ENCODE measurements around the gene SH3BP1. TPM values are rescaled to one million over a fixed set of nuclear protein-coding genes. Genes with fewer than 3 reads are reported as not detected.
A peak's percentile ranks its signal among the peaks of the same experiment; 100 is the strongest.
"Not testable (repeated sequence)": the region's sequence is repeated elsewhere in the genome, so short reads cannot be mapped to it uniquely, and the experiment has no call there.

SH3BP1 gene
- 10 to 100 TPM; 11.4 to 58.7 (median 31.1) TPM for total RNA-seq

- peak within 1 kb of the TSS; percentile 61 to 90 (median 86) for H3K27ac ChIP-seq
Measured at GRCh38 chr22:37639070-37639760, at the start of gene SH3BP1. Gene SH3BP1, plus strand, starts transcription at chr22:37639669. Its CDS starts 119 bp downstream, at chr22:37639788.

GRCh38 chr22:37591081-37591480 lies 48.4 kb upstream of the SH3BP1 start:
- not testable (repeated sequence) for H3K9me3 ChIP-seq; ATAC-seq (ENCODE audit: low FRiP score in 2 of 2); DNase-seq; H3K4me3 ChIP-seq; H3K27me3 ChIP-seq; H3K36me3 ChIP-seq
- peak overlapping the region in 3 of 4 donors; percentile 12 to 32 (median 23) for H3K27ac ChIP-seq
- WGBS, 2 donors = 70 to 83% methylated on average over 6 of the region's 6 CpGs
- peaks cover 5 to 37% (median 15%) of the 10 kb centered on the region in 4 donors for H3K4me1 ChIP-seq

More at GRCh38 chr22:37639070-37639760, at the start of gene SH3BP1:
- Histone ChIP-seq H3K9me3 (no peaks in the 10 kb centered on the region), H3K36me3 (peaks cover 0 to 7% (median 0%) of the 10 kb centered on the region in 4 donors), H3K4me1 (peaks cover 63 to 71% (median 64%) of the 10 kb centered on the region in 4 donors), H3K4me3 (peak within 1 kb of the TSS; percentile 57 to 66 (median 64)), H3K27me3 (no peaks in the 10 kb centered on the region)
- TF ChIP-seq CTCF (IDR thresholded peaks at IDR 0.05) (peak in 2 of 6 experiments; percentile 12 to 21), POLR2AphosphoS5 (IDR thresholded peaks at IDR 0.05) (no peak), EP300 (IDR thresholded peaks at IDR 0.05) (no peak), POLR2A (IDR thresholded peaks at IDR 0.05) (peak in 1 of 4 donors; percentile 25)
- ATAC-seq (ENCODE audit: low FRiP score in 2 of 2) (peak in 1 of 2 donors; percentile 63), DNase-seq (peak; percentile 63 to 92)
- 17 to 38% methylated on average over 6 to 17 of the region's 57 CpGs for WGBS, 2 donors

GRCh38 chr22:37591823-37592404 lies 47.6 kb upstream of the SH3BP1 start:
- H3K27me3 ChIP-seq = no peaks in the 10 kb centered on the region
- H3K27ac ChIP-seq = peak overlapping the region in 3 of 4 donors; percentile 7 to 54 (median 14)
- H3K9me3 ChIP-seq = no peaks in the 10 kb centered on the region
- no peak for DNase-seq
- peaks cover 5 to 37% (median 15%) of the 10 kb centered on the region in 4 donors for H3K4me1 ChIP-seq
- no peak for TF ChIP-seq CTCF (IDR thresholded peaks at IDR 0.05)
- TF ChIP-seq EP300 (IDR thresholded peaks at IDR 0.05) = no peak
- no peak for TF ChIP-seq POLR2A (IDR thresholded peaks at IDR 0.05)
- TF ChIP-seq POLR2AphosphoS5 (IDR thresholded peaks at IDR 0.05) = no peak
- 79 to 84% methylated on average over 12 of the region's 12 CpGs for WGBS, 2 donors
- no peaks in the 10 kb centered on the region for H3K36me3 ChIP-seq
- ATAC-seq (ENCODE audit: low FRiP score in 2 of 2) = no peak
- H3K4me3 ChIP-seq = peak overlapping the region in 1 of 4 donors; percentile 20

GRCh38 chr22:37594237-37594636 lies 45.2 kb upstream of the SH3BP1 start:
- Histone ChIP-seq H3K27ac (no peak overlapping the region), H3K9me3 (no peaks in the 10 kb centered on the region), H3K36me3 (no peaks in the 10 kb centered on the region), H3K4me3 (no peak overlapping the region), H3K27me3 (no peaks in the 10 kb centered on the region), H3K4me1 (peaks cover 7 to 30% (median 15%) of the 10 kb centered on the region in 4 donors)
- TF ChIP-seq EP300 (IDR thresholded peaks at IDR 0.05) (no peak), POLR2A (IDR thresholded peaks at IDR 0.05) (no peak), POLR2AphosphoS5 (IDR thresholded peaks at IDR 0.05) (no peak), CTCF (IDR thresholded peaks at IDR 0.05) (no peak)
- WGBS, 2 donors = 89 to 94% methylated on average over 5 of the region's 5 CpGs
- no peak for ATAC-seq (ENCODE audit: low FRiP score in 2 of 2)
- no peak for DNase-seq

- H3K36me3 ChIP-seq = no peaks in the 10 kb centered on the region
- WGBS, 2 donors = 57 to 79% methylated on average over 4 of the region's 4 CpGs
- H3K9me3 ChIP-seq = no peaks in the 10 kb centered on the region
- no peak for TF ChIP-seq CTCF (IDR thresholded peaks at IDR 0.05)
- no peak for TF ChIP-seq EP300 (IDR thresholded peaks at IDR 0.05)
- TF ChIP-seq POLR2AphosphoS5 (IDR thresholded peaks at IDR 0.05) = no peak
- no peak for TF ChIP-seq POLR2A (IDR thresholded peaks at IDR 0.05)
- H3K27me3 ChIP-seq = no peaks in the 10 kb centered on the region
- ATAC-seq (ENCODE audit: low FRiP score in 2 of 2) (no peak), DNase-seq (no peak)
- H3K4me1 ChIP-seq = peaks cover 5 to 13% (median 7%) of the 10 kb centered on the region in 4 donors
- no peak overlapping the region for H3K27ac ChIP-seq
- no peak overlapping the region for H3K4me3 ChIP-seq
Measured at GRCh38 chr22:37599153-37599552, 40.3 kb upstream of the SH3BP1 start.

Data from upper lobe of left lung (tissue), 6 donors.